ENCODE results near the gene PDE11A.

GRCh38 chr2:178084273-178084672 lies 11.7 kb upstream of the PDE11A start:
- TF ChIP-seq CTCF (IDR thresholded peaks at IDR 0.05) (no peak), POLR2A (IDR thresholded peaks at IDR 0.05) (no peak)

All from adrenal gland (tissue), 5 donors.